Measurements from ENCODE around the gene EIF3A. TPM values are rescaled to one million over a fixed set of nuclear protein-coding genes. Genes with fewer than 3 reads are reported as not detected.
A peak's percentile ranks its signal among the peaks of the same experiment; 100 is the strongest.
"Not testable (repeated sequence)": the region's sequence is repeated elsewhere in the genome, so short reads cannot be mapped to it uniquely, and the experiment has no call there.

Gene EIF3A
- total RNA-seq, 4 donors from 2014 or later: 78.8 to 95.4 (median 94.8) TPM

DNA sequence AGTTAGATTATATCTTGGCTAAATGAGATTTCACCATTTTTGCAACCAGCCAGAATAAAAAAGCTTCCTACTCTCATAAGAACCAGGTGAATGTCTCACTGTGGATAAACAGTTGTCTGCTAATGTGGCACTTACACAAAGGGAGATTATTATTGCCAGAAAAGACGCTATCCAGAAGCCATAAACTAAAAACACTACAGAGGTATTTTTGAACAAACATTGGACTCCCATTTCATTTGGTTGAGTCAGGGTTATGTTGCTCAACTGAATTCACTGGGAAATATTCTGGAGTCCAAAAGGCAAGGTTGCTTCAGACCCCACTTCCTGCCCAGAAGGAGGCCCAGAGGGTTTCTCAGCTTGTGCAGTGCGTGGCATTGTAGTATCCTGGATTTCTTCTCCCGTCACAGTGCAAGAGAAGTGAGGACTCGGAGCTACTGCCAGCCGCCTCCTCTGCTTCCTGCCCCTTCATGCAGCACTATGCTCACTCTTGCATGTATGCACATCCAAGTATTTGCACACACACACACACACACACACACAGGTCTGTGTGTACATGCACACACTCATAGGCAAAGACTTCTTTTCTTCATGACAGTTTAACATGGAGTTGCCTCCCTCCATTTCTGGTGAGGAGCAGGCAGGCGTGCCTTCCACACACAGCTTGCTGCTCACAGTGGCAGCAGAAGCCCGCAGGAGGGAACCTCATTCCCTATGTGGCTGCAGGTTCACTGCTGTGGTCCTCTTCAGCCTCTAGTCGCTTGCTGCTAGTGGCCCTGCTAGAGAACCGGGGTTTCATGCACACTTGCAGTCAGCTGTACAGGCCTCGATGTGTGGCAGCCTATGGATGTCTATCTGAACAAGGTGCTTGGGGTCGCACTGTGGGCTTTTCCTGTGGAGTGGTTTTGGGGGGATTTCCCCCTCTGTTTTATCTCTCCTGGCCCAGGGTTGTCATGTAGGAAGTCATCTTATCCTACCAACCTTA is 33.4 kb upstream of the EIF3A start:
- Histone ChIP-seq H3K4me3 (no peak overlapping the region), H3K36me3 (peaks cover 0 to 95% (median 5%) of the 10 kb centered on the region in 3 donors), H3K4me1 (no peaks in the 10 kb centered on the region), H3K27me3 (no peaks in the 10 kb centered on the region), H3K27ac (no peak overlapping the region), H3K9me3 (no peaks in the 10 kb centered on the region)
- TF ChIP-seq, protein P1, sequence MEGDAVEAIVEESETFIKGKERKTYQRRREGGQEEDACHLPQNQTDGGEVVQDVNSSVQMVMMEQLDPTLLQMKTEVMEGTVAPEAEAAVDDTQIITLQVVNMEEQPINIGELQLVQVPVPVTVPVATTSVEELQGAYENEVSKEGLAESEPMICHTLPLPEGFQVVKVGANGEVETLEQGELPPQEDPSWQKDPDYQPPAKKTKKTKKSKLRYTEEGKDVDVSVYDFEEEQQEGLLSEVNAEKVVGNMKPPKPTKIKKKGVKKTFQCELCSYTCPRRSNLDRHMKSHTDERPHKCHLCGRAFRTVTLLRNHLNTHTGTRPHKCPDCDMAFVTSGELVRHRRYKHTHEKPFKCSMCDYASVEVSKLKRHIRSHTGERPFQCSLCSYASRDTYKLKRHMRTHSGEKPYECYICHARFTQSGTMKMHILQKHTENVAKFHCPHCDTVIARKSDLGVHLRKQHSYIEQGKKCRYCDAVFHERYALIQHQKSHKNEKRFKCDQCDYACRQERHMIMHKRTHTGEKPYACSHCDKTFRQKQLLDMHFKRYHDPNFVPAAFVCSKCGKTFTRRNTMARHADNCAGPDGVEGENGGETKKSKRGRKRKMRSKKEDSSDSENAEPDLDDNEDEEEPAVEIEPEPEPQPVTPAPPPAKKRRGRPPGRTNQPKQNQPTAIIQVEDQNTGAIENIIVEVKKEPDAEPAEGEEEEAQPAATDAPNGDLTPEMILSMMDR (IDR thresholded peaks at IDR 0.05): no peak
- TF ChIP-seq EP300 (IDR thresholded peaks at IDR 0.05): peak in 1 of 2 donors; percentile 18
- DNase-seq (ENCODE audit: low spot score in 2 of 2): no peak
- WGBS, 2 donors: 80 to 89% methylated on average over 11 of the region's 11 CpGs

DNA sequence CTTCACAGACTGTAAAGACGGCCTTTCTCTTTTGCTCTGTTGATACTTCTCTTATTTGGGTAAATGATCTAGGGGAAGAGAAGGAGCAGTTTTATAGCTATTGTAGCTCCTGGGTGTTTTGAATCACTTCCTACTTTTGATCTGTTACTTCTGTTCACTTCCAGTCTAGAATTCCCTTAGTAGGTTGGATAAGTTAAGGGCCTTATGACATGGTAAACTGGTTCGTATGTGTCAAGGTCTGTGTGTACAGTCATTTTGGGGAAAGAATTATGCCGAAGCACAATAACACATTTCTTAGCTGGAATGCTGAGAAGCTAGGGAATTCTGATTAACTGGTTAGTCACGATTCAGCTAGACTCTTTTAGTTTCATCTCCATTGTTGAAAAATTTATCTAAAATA is 31.4 kb upstream of the EIF3A start:
- Histone ChIP-seq H3K9me3 (no peaks in the 10 kb centered on the region), H3K4me1 (no peaks in the 10 kb centered on the region), H3K36me3 (peaks cover 0 to 87% (median 6%) of the 10 kb centered on the region in 3 donors), H3K27ac (no peak overlapping the region), H3K27me3 (no peaks in the 10 kb centered on the region), H3K4me3 (no peak overlapping the region)
- WGBS, 2 donors: 60 to 72% methylated on average over 4 of the region's 4 CpGs
- DNase-seq (ENCODE audit: low spot score in 2 of 2): no peak
- TF ChIP-seq, protein P1 (IDR thresholded peaks at IDR 0.05): no peak
- TF ChIP-seq POLR2A (IDR thresholded peaks at IDR 0.05): no peak
- TF ChIP-seq EP300 (IDR thresholded peaks at IDR 0.05): no peak

DNA sequence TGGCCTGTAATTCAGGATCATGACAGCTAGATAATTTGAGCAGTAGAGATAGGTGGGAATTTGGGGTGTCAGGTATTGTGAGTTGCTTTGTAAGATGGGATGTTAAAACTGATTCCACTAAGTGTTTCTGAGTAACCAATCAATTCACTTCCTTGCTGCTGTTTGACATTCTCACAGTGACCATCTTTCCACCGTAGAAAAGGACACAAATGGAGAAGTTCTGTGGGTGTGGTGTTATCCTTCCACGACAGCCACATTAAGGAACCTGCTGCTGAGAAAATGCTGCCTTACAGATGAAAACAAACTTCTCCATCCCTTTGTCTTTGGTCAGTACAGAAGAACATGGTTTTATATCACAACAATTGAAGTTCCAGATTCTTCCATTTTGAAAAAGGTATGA is 27.2 kb upstream of the EIF3A start:
- H3K27me3 ChIP-seq; DNase-seq (ENCODE audit: low spot score in 2 of 2); H3K4me3 ChIP-seq; H3K9me3 ChIP-seq; H3K27ac ChIP-seq: not testable (repeated sequence)
- 73 to 88% methylated on average over 2 of the region's 2 CpGs for WGBS, 2 donors
- Histone ChIP-seq H3K4me1 (peaks cover 0 to 13% (median 10%) of the 10 kb centered on the region in 4 donors), H3K36me3 (peaks cover 0 to 49% (median 4%) of the 10 kb centered on the region in 3 donors)

DNA sequence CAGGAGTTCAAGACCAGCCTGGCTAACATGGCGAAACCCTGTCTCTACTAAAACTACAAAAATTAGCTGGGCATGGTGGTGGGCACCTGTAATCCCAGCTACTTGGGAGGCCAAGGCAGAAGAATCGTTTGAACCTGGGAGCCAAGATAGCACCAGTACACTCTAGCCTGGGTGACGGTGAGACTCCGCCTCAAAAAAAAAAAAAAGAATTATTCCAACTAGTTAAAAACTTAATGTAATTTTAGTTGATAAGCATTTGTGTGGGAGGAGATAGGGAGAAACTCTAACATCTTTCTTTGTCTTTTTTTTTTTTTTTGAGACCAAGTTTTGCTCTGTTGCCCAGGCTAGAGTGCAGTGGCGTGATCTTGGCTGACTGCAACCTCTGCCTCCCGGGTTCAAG is 26.5 kb upstream of the EIF3A start:
- 93 to 95% methylated on average over 6 of the region's 6 CpGs for WGBS, 2 donors
- H3K4me3 ChIP-seq; H3K27ac ChIP-seq; DNase-seq (ENCODE audit: low spot score in 2 of 2); H3K9me3 ChIP-seq; H3K27me3 ChIP-seq: not testable (repeated sequence)
- Histone ChIP-seq H3K4me1 (peaks cover 0 to 13% (median 10%) of the 10 kb centered on the region in 4 donors), H3K36me3 (peaks cover 0 to 43% (median 4%) of the 10 kb centered on the region in 3 donors)

DNA sequence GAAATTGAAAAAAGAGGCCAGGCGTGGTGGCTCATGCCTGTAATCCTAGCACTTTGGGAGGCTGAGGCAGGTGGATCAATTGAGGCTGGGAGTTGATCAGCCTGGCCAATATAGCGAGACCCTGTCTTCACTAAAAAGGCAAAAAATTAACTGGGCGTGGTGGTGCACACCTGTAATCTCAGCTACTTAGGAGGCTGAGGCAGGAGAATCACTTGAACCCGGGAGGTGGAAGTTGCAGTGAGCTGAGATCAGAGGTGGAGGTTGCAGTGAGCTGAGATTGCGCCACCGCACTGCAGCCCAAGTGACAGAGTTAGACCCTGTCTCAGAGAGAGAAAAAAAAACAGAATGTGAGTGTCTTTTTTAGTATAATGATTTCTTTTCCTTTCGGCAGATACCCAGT is 25.3 kb upstream of the EIF3A start:
- DNase-seq (ENCODE audit: low spot score in 2 of 2); H3K9me3 ChIP-seq; H3K4me3 ChIP-seq; H3K27me3 ChIP-seq; H3K27ac ChIP-seq: not testable (repeated sequence)
- Histone ChIP-seq H3K4me1 (peaks cover 0 to 13% (median 10%) of the 10 kb centered on the region in 4 donors), H3K36me3 (peaks cover 0 to 31% (median 4%) of the 10 kb centered on the region in 3 donors)
- 94 to 96% methylated on average over 7 of the region's 7 CpGs for WGBS, 2 donors

DNA sequence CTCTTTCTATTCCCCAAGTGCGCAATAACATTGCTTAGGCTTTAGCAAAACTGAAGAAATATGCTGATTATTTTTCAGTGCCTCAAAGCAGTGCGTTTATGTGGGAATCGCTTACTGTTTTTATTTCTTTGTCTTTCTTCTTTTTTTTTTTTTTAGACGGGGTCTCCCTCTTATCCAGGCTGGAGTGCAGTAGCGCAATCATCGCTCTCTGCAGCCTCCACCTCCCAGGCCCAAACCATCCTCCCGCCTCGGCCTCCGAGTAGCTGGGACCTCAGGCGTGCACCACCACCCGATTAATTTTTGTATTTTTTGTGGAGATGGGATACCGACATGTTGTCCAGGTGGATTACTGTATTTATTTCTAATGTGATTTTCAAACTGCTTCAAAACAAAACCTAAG is 24.5 kb upstream of the EIF3A start:
- TF ChIP-seq, protein P1 (IDR thresholded peaks at IDR 0.05): no peak
- no peak for TF ChIP-seq EP300 (IDR thresholded peaks at IDR 0.05)
- 84 to 86% methylated on average over 12 of the region's 12 CpGs for WGBS, 2 donors
- no peaks in the 10 kb centered on the region for H3K9me3 ChIP-seq
- peaks cover 0 to 13% (median 10%) of the 10 kb centered on the region in 4 donors for H3K4me1 ChIP-seq
- DNase-seq (ENCODE audit: low spot score in 2 of 2): no peak
- H3K36me3 ChIP-seq: peaks cover 0 to 23% (median 4%) of the 10 kb centered on the region in 3 donors
- H3K27me3 ChIP-seq: no peaks in the 10 kb centered on the region
- H3K4me3 ChIP-seq: peak overlapping the region in 3 of 4 donors; percentile 79 to 99 (median 97)
- no peak overlapping the region for H3K27ac ChIP-seq

Measured in tibial nerve (tissue), 4 donors.